ENCODE measurements around the gene CCDC116. TPM values are rescaled to one million over a fixed set of nuclear protein-coding genes. Genes with fewer than 3 reads are reported as not detected.

Gene CCDC116
- total RNA-seq, 3 donors from 2014 or later (not counting 1 experiment from before 2014, with no cell fraction given), result 0.43 TPM; not detected in 2

- Mint-ChIP-seq H3K4me3 (peak overlapping the region; percentile 89), H3K27me3 (ENCODE audit: low read depth in 2 of 2) (no peaks in the 10 kb centered on the region), H3K9me3 (no peaks in the 10 kb centered on the region), H3K27ac (peak overlapping the region; percentile 31 to 87), H3K4me1 (peaks cover 24 to 28% of the 10 kb centered on the region in 2 donors), H3K36me3 (no peaks in the 10 kb centered on the region)
- WGBS (ENCODE audit: insufficient coverage), result under 1% methylated on average over 23 of the region's 29 CpGs
- peak; percentile 24 to 46 (median 25) for ATAC-seq
- H3K4me3 ChIP-seq (ENCODE audit: low read length), result peak overlapping the region; percentile 33
- H3K9me3 ChIP-seq (ENCODE audit: control insufficient read depth, insufficient read depth, low read length), result no peaks in the 10 kb centered on the region
- H3K4me1 ChIP-seq (ENCODE audit: control insufficient read depth, insufficient read depth, low read length), result peaks cover 30% of the 10 kb centered on the region
- H3K27me3 ChIP-seq (ENCODE audit: control insufficient read depth, insufficient read depth, low read length), result no peaks in the 10 kb centered on the region
- peaks cover 5% of the 10 kb centered on the region for H3K36me3 ChIP-seq (ENCODE audit: control insufficient read depth, insufficient read depth, low read length)
- TF ChIP-seq, protein P1, sequence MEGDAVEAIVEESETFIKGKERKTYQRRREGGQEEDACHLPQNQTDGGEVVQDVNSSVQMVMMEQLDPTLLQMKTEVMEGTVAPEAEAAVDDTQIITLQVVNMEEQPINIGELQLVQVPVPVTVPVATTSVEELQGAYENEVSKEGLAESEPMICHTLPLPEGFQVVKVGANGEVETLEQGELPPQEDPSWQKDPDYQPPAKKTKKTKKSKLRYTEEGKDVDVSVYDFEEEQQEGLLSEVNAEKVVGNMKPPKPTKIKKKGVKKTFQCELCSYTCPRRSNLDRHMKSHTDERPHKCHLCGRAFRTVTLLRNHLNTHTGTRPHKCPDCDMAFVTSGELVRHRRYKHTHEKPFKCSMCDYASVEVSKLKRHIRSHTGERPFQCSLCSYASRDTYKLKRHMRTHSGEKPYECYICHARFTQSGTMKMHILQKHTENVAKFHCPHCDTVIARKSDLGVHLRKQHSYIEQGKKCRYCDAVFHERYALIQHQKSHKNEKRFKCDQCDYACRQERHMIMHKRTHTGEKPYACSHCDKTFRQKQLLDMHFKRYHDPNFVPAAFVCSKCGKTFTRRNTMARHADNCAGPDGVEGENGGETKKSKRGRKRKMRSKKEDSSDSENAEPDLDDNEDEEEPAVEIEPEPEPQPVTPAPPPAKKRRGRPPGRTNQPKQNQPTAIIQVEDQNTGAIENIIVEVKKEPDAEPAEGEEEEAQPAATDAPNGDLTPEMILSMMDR (IDR thresholded peaks at IDR 0.05), result no peak
- DNase-seq, result no peak
- H3K27ac ChIP-seq (ENCODE audit: low read length), result no peak overlapping the region
- intact Hi-C loops (cut with micrococcal nuclease), result no loop called here
Observed at GRCh38 chr22:21651521-21652009, 19.0 kb downstream of the CCDC116 start.

GRCh38 chr22:21652010-21652546, 19.5 kb downstream of the CCDC116 start:
- peak overlapping the region; percentile 31 to 87 for H3K27ac Mint-ChIP-seq
- intact Hi-C loops (cut with micrococcal nuclease), result no loop called here
- peak overlapping the region; percentile 33 for H3K4me3 ChIP-seq (ENCODE audit: low read length)
- H3K4me1 ChIP-seq (ENCODE audit: control insufficient read depth, insufficient read depth, low read length), result peaks cover 30% of the 10 kb centered on the region
- H3K9me3 ChIP-seq (ENCODE audit: control insufficient read depth, insufficient read depth, low read length), result no peaks in the 10 kb centered on the region
- TF ChIP-seq, protein P1 (IDR thresholded peaks at IDR 0.05), result no peak
- WGBS (ENCODE audit: insufficient coverage), result under 1% methylated on average over 44 of the region's 44 CpGs
- H3K9me3 Mint-ChIP-seq, result no peaks in the 10 kb centered on the region
- no peaks in the 10 kb centered on the region for H3K36me3 Mint-ChIP-seq
- peak overlapping the region; percentile 89 for H3K4me3 Mint-ChIP-seq
- ATAC-seq, result peak; percentile 95 to 98 (median 96)
- H3K27ac ChIP-seq (ENCODE audit: low read length), result no peak overlapping the region
- H3K27me3 Mint-ChIP-seq (ENCODE audit: low read depth in 2 of 2), result no peaks in the 10 kb centered on the region
- H3K4me1 Mint-ChIP-seq, result peaks cover 24 to 29% of the 10 kb centered on the region in 2 donors
- H3K27me3 ChIP-seq (ENCODE audit: control insufficient read depth, insufficient read depth, low read length), result no peaks in the 10 kb centered on the region
- H3K36me3 ChIP-seq (ENCODE audit: control insufficient read depth, insufficient read depth, low read length), result peaks cover 5% of the 10 kb centered on the region
- peak; percentile 76 to 88 for DNase-seq

DNA sequence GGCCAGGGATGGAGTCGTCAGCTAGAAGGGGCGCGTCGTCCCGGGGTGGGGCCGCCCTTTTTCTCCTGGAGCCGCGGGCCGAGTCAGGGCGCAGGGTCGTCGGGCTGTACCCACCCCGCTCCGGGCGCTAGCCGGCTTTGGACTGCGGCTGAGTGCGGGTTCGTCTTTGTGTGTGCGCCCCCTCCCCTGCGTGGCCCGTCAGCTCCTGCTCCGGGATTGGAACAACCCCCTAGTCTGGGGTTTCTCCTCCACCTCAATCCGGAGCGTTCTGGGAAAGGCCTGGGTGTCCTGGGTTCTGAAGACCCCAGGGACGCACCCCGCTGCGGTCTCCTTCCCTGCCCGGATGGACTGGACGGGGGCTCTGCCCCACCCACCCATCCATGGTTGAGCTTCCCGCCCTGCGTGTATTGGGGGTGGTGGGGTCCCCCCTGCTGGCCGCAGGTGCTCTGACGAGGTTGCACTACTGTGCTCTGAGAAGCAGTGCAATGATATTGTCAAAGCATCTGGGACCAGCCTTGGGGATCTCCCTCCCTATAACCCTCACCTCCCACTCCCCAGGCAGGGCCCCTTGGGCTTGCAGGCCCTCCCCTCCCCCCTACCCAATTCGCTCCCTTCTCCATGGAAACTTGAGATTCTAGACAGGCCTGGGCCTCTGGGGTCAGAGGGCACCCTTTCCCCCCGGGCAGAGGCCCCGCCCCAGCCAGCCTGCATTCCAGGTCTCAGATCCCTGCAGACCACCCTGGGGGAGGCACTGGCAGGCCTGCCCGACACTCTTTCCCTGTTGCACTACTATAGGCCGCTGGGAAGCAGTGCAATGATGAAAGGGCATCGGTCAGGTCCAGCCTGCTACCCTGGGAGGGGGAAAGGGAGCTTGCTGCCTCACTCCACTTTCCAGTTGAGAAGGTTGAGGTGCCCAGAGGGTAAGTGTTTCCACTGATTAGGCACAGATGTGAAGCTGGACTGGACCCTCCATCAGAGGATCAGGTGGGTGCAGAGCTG, 20.3 kb downstream of the CCDC116 start:
- Histone ChIP-seq H3K27me3 (ENCODE audit: control insufficient read depth, insufficient read depth, low read length) (no peaks in the 10 kb centered on the region), H3K9me3 (ENCODE audit: control insufficient read depth, insufficient read depth, low read length) (no peaks in the 10 kb centered on the region), H3K36me3 (ENCODE audit: control insufficient read depth, insufficient read depth, low read length) (peaks cover 3% of the 10 kb centered on the region), H3K27ac (ENCODE audit: low read length) (no peak overlapping the region), H3K4me1 (ENCODE audit: control insufficient read depth, insufficient read depth, low read length) (peaks cover 31% of the 10 kb centered on the region), H3K4me3 (ENCODE audit: low read length) (peak overlapping the region; percentile 33)
- WGBS (ENCODE audit: insufficient coverage), result 43% methylated on average over 39 of the region's 40 CpGs
- H3K27me3 Mint-ChIP-seq (ENCODE audit: low read depth in 2 of 2), result no peaks in the 10 kb centered on the region
- intact Hi-C loops (cut with micrococcal nuclease), result no loop called here
- H3K27ac Mint-ChIP-seq, result peak overlapping the region in 1 of 2 donors; percentile 87
- H3K9me3 Mint-ChIP-seq, result no peaks in the 10 kb centered on the region
- no peak for DNase-seq
- peaks cover 25 to 32% of the 10 kb centered on the region in 2 donors for H3K4me1 Mint-ChIP-seq
- ATAC-seq, result no peak
- H3K4me3 Mint-ChIP-seq, result peak overlapping the region; percentile 89
- no peaks in the 10 kb centered on the region for H3K36me3 Mint-ChIP-seq
- TF ChIP-seq, protein P1 (IDR thresholded peaks at IDR 0.05), result no peak
